Loucy (cell line): ENCODE measurements around the gene COL27A1.

ENCODE experiments used
- H2AFZ ChIP-seq: fragments of 200-600 bp; sonication (generic); 2 replicates; pipeline ENCODE4 v1.6.0; 2016; ENCODE audit warnings: antibody characterized with exemption, mild to moderate bottlenecking, low read length, moderate library complexity
- H3F3A ChIP-seq: fragments of 200-600 bp; 2 replicates; pipeline ENCODE4 v1.6.0; 2016; ENCODE audit warnings: antibody characterized with exemption, low read depth, mild to moderate bottlenecking
- H3K27me3 ChIP-seq: fragments of 200-600 bp; sonication (generic); 2 replicates; pipeline ENCODE4 v1.6.1; 2014; ENCODE audit warnings: low read length, mild to moderate bottlenecking; ENCODE audit not compliant: insufficient read depth, poor library complexity, severe bottlenecking
- H3K36me3 ChIP-seq: fragments of 200-600 bp; sonication (generic); 2 replicates; pipeline ENCODE4 v1.6.1; 2016; ENCODE audit warnings: low read length; ENCODE audit not compliant: insufficient read depth
- H3K4me1 ChIP-seq: fragments of 200-600 bp; sonication (generic); 2 replicates; pipeline ENCODE4 v1.5.1; 2014; ENCODE audit warnings: low read length, mild to moderate bottlenecking; ENCODE audit not compliant: insufficient read depth, poor library complexity, severe bottlenecking
- H3K4me2 ChIP-seq: fragments of 200-600 bp; sonication (generic); 2 replicates; pipeline ENCODE4 v1.6.0; 2014; ENCODE audit warnings: antibody characterized with exemption, low read length, low read depth, mild to moderate bottlenecking; ENCODE audit not compliant: poor library complexity, severe bottlenecking
- H3K4me3 ChIP-seq: fragments of 200-600 bp; sonication (generic); 2 replicates; pipeline ENCODE4 v1.5.1; 2014; ENCODE audit warnings: low read length, mild to moderate bottlenecking, mixed read lengths; ENCODE audit not compliant: poor library complexity, severe bottlenecking
- H3K79me2 ChIP-seq: fragments of 200-600 bp; sonication (generic); 2 replicates; pipeline ENCODE4 v1.6.1; 2014; ENCODE audit warnings: low read length; ENCODE audit not compliant: insufficient read depth
- H3K9ac ChIP-seq: fragments of 200-600 bp; sonication (generic); 2 replicates; pipeline ENCODE4 v1.6.0; 2014; ENCODE audit warnings: mild to moderate bottlenecking, low read depth, low read length, moderate library complexity; ENCODE audit not compliant: poor library complexity, severe bottlenecking
- H3K9me2 ChIP-seq: fragments of 200-600 bp; sonication (generic); replicated peaks from 2 replicates; pipeline ENCODE4 v1.6.1; 2016; ENCODE audit warnings: low read depth, low read length, mixed read lengths
- H3K9me3 ChIP-seq: fragments of 200-600 bp; sonication (generic); 2 replicates; pipeline ENCODE4 v1.6.1; 2014; ENCODE audit warnings: mild to moderate bottlenecking, antibody characterized with exemption, low read length, low read depth; ENCODE audit not compliant: insufficient read depth
- H4K20me1 ChIP-seq: fragments of 200-600 bp; sonication (generic); 2 replicates; pipeline ENCODE4 v1.6.0; 2014; ENCODE audit warnings: antibody characterized with exemption, low read length, mild to moderate bottlenecking; ENCODE audit not compliant: insufficient read depth, poor library complexity, severe bottlenecking
- EZH2phosphoT487 ChIP-seq: fragments of 200-600 bp; IDR thresholded peaks from 2 replicates; pipeline ENCODE4 v1.6.1; 2018; ENCODE audit warnings: antibody characterized with exemption, mild to moderate bottlenecking, moderate library complexity, borderline replicate concordance
- TF ChIP-seq, protein P1 (sequence below): fragments of 200-600 bp; sonication (generic); conservative IDR thresholded peaks from 2 replicates; pipeline ENCODE4 v1.5.1; 2014; ENCODE audit warnings: mild to moderate bottlenecking, antibody characterized with exemption, low read length

Gene COL27A1

DNA sequence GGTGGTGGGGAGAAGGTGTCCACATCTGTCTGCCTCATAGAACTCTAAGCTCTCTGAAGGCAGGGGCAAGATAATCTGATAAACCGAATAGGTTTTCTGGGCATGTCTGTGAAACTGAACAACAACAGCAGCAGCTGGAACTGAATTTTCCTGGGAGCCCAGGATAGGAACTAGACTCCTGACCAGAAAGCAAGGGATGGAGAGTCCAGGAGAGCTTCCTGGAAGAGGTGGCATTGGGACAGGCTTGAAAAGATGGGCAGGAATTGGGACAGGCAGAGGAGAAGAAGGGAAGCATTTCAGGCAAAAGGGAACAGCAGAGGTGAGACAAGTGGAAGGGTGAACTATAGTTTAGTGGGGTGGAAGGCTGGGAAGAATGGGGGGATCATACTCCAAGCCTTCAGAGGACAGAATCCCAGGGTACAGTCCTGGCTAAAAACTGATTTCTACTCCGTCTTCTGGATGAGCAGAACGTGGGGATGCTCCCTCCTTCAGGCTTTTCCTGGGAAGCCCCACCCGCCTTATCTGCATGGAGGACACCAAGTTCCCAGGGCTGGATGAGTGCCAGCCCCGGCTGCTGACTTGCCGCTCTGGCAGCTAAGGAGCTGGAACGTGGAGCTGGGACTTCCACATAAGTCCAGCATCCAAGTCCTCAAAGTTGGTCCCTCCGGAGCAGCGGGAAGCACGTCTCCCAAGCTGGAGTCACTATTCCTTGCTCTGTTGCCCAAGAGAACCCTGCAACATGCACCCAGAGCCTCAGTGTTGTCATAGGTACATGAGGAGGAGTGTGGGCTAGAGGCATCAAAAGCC, 42.4 kb upstream of the COL27A1 start:
- H3K27me3 ChIP-seq, result no peaks in the 10 kb centered on the region
- no peaks in the 10 kb centered on the region for H3K79me2 ChIP-seq
- no peak overlapping the region for H3K9ac ChIP-seq
- no peaks in the 10 kb centered on the region for H4K20me1 ChIP-seq
- no peaks in the 10 kb centered on the region for H3K9me2 ChIP-seq
- no peaks in the 10 kb centered on the region for H3K9me3 ChIP-seq
- no peak overlapping the region for H2AFZ ChIP-seq
- H3F3A ChIP-seq, result no peaks in the 10 kb centered on the region
- no peaks in the 10 kb centered on the region for H3K36me3 ChIP-seq
- H3K4me3 ChIP-seq, result no peak overlapping the region
- TF ChIP-seq, protein P1, sequence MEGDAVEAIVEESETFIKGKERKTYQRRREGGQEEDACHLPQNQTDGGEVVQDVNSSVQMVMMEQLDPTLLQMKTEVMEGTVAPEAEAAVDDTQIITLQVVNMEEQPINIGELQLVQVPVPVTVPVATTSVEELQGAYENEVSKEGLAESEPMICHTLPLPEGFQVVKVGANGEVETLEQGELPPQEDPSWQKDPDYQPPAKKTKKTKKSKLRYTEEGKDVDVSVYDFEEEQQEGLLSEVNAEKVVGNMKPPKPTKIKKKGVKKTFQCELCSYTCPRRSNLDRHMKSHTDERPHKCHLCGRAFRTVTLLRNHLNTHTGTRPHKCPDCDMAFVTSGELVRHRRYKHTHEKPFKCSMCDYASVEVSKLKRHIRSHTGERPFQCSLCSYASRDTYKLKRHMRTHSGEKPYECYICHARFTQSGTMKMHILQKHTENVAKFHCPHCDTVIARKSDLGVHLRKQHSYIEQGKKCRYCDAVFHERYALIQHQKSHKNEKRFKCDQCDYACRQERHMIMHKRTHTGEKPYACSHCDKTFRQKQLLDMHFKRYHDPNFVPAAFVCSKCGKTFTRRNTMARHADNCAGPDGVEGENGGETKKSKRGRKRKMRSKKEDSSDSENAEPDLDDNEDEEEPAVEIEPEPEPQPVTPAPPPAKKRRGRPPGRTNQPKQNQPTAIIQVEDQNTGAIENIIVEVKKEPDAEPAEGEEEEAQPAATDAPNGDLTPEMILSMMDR, result no peak
- TF ChIP-seq EZH2phosphoT487, result no peak
- no peak overlapping the region for H3K4me2 ChIP-seq
- H3K4me1 ChIP-seq, result no peaks in the 10 kb centered on the region

DNA sequence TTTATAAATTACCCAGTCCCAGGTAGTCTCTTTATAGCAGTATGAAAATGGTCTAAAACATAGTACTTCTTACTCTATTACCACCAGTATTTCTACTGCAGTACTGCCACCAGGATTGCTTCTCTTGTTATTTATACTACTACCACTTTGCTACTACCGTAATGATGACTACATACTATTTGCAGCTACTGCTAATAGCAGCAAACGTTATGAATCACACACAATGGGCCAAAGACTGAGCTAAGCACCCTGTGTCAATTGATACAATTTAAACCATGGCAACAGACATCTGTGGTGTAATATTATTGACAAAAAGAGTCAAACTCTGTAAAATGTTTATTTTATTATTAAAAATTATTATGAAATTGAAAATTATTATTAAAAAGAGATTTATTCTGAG, 41.0 kb upstream of the COL27A1 start:
- Histone ChIP-seq H2AFZ (no peak overlapping the region), H3K79me2 (no peaks in the 10 kb centered on the region), H3K4me2 (no peak overlapping the region), H3K9me2 (no peaks in the 10 kb centered on the region), H3K9ac (no peak overlapping the region), H3K9me3 (no peaks in the 10 kb centered on the region), H3F3A (no peaks in the 10 kb centered on the region), H4K20me1 (no peaks in the 10 kb centered on the region), H3K36me3 (no peaks in the 10 kb centered on the region), H3K4me1 (no peaks in the 10 kb centered on the region), H3K27me3 (no peaks in the 10 kb centered on the region), H3K4me3 (no peak overlapping the region)
- TF ChIP-seq, protein P1, result no peak
- TF ChIP-seq EZH2phosphoT487, result no peak

DNA sequence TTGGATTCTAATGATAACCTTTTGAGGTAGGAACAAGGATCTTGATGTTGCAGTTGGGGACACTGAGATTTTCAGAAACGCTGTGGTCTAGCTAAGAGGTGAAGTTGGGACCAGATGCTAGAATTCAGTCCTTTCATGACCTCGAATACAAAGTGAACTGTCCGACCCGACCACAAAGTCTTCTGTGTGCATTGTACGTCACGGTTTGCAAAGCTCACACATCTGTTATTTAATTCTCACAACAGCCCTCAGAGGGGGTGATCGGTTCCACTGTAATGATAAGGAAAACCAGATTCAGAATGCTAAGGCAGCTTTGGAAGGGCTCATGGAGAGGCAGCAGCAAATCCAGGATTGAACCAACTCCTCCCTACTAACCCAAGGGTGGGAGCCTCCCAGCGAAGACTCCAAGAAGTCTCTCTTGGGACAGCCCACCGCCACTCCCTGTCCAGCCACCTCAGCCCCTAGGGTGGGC, 39.6 kb upstream of the COL27A1 start:
- Histone ChIP-seq H3K9me2 (no peaks in the 10 kb centered on the region), H3K79me2 (no peaks in the 10 kb centered on the region), H4K20me1 (no peaks in the 10 kb centered on the region), H3K4me1 (no peaks in the 10 kb centered on the region), H3K4me3 (no peak overlapping the region), H2AFZ (no peak overlapping the region), H3K9me3 (no peaks in the 10 kb centered on the region), H3K4me2 (no peak overlapping the region), H3K9ac (no peak overlapping the region), H3F3A (no peaks in the 10 kb centered on the region), H3K36me3 (no peaks in the 10 kb centered on the region), H3K27me3 (no peaks in the 10 kb centered on the region)
- TF ChIP-seq, protein P1, result no peak
- no peak for TF ChIP-seq EZH2phosphoT487
